HG02970 (cell line): ENCODE measurements around the gene PANK2.
"Not testable (repeated sequence)": the region's sequence is repeated elsewhere in the genome, so short reads cannot be mapped to it uniquely, and the experiment has no call there.

Experiments
- ATAC-seq: cut with Tn5 transposase; IDR thresholded peaks from one replicate; pipeline ENCODE4 v1.9.1; 2021; ENCODE audit warnings: mild to moderate bottlenecking, moderate library complexity, moderate number of reproducible peaks; ENCODE audit not compliant: unreplicated experiment, low FRiP score

The PANK2 gene

GRCh38 chr20:3972631-3973030 is 83.4 kb downstream of the PANK2 start:
- ATAC-seq: not testable (repeated sequence)

- ATAC-seq: no peak
These were observed 84.5 kb downstream of the PANK2 start for GRCh38 chr20:3973705-3974104.

- ATAC-seq: no peak
These were observed 87.3 kb downstream of the PANK2 start for GRCh38 chr20:3976511-3976910.
